ENCODE data around the gene GNB1.
A peak's percentile ranks its signal among the peaks of the same experiment; 100 is the strongest.

GNB1 gene

DNA sequence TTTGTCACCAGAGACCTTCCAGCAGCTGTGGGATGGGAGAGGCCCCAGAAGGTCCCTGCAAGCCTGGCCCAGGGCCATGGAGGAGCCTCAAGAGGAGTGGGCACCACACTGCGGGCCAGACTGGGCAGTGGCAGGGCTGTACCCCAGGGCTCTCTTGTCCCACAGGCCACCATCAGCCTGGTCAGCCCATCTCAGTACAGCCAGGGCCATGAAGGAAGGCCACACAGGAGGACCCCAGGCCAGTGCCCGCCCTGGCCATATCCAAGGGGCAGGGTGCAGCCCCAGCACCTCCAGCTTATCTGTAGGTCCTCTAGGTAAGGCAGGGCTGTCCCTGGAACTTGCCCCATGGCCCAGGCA lies 3.1 kb upstream of the GNB1 start:
- peaks cover 7% of the 10 kb centered on the region; the same call in 1 of the 2 replicates for H4K20me1 ChIP-seq (ENCODE audit: control insufficient read depth, insufficient read depth, low read depth, low read length)
- no peaks in the 10 kb centered on the region for H3K9me2 ChIP-seq (replicated peaks; ENCODE audit: control insufficient read depth, low read length)
- peaks cover 8% of the 10 kb centered on the region; the same call in 1 of the 2 replicates for H3K9me3 ChIP-seq (ENCODE audit: control insufficient read depth, insufficient read depth, low read length)
- no peak overlapping the region for H3K4me3 ChIP-seq (ENCODE audit: low read length)
- peaks cover 7% of the 10 kb centered on the region; the same call in 1 of the 2 replicates for H3F3A ChIP-seq (ENCODE audit: control insufficient read depth, insufficient read depth)
- peaks cover 57% of the 10 kb centered on the region for H3K4me1 ChIP-seq (ENCODE audit: control insufficient read depth, low read length)
- peaks cover 17% of the 10 kb centered on the region for H3K36me3 ChIP-seq (ENCODE audit: control insufficient read depth, low read length)
- H3K27ac ChIP-seq (ENCODE audit: low read depth, low read length) = no peak overlapping the region
- peaks cover 39% of the 10 kb centered on the region for H3K79me2 ChIP-seq (ENCODE audit: control insufficient read depth, low read length)
- H3K4me2 ChIP-seq (ENCODE audit: low read length) = peak overlapping the region; percentile 48; the same call in 1 of the 2 replicates
- H3K27me3 ChIP-seq (ENCODE audit: control insufficient read depth, low read length) = no peaks in the 10 kb centered on the region
- TF ChIP-seq, protein P1, sequence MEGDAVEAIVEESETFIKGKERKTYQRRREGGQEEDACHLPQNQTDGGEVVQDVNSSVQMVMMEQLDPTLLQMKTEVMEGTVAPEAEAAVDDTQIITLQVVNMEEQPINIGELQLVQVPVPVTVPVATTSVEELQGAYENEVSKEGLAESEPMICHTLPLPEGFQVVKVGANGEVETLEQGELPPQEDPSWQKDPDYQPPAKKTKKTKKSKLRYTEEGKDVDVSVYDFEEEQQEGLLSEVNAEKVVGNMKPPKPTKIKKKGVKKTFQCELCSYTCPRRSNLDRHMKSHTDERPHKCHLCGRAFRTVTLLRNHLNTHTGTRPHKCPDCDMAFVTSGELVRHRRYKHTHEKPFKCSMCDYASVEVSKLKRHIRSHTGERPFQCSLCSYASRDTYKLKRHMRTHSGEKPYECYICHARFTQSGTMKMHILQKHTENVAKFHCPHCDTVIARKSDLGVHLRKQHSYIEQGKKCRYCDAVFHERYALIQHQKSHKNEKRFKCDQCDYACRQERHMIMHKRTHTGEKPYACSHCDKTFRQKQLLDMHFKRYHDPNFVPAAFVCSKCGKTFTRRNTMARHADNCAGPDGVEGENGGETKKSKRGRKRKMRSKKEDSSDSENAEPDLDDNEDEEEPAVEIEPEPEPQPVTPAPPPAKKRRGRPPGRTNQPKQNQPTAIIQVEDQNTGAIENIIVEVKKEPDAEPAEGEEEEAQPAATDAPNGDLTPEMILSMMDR (IDR thresholded peaks at IDR 0.05; ENCODE audit: low read depth, low read length, poor library complexity, severe bottlenecking) = no peak
- TF ChIP-seq EZH2phosphoT487 (IDR thresholded peaks at IDR 0.05; ENCODE audit: borderline replicate concordance, low read length) = no peak

DNA sequence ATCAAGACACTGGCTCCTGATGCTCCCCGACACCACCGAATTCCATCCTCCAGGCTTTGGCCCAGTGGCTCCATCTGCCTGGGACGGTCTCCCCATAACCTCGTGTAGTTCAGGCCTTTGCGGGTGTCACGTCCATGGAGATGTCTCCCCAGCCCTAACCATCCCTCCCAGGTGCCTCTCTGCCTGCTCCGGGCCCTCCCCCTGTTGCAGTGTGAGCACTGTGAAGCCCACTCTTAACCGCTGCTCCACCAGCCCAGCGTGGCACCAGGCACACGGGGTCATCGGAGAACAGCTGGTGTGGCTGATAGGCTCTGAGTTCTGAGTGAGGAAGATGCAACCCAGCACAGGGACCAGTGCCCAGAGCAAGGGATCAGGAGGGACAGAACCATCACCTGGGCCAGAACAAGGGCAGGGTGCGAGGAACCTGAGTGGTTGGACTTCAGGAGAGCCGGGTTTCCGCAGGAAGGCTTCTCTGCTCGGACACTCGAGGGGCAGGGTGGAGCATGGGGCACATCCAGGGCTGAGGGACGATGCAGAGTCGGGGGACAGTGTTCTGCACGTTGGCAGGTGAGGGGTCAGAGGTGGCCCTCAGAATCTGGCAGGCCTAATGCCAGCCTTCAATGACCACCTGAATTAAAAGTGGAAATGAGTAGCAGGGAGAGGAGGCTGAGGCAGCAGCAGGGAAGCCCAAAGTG lies 2.6 kb upstream of the GNB1 start:
- H3F3A ChIP-seq (ENCODE audit: control insufficient read depth, insufficient read depth) = peaks cover 5% of the 10 kb centered on the region; the same call in 1 of the 2 replicates
- H3K27ac ChIP-seq (ENCODE audit: low read depth, low read length) = no peak overlapping the region
- peak overlapping the region; percentile 5; the same call in 1 of the 2 replicates for H3K4me2 ChIP-seq (ENCODE audit: low read length)

DNA sequence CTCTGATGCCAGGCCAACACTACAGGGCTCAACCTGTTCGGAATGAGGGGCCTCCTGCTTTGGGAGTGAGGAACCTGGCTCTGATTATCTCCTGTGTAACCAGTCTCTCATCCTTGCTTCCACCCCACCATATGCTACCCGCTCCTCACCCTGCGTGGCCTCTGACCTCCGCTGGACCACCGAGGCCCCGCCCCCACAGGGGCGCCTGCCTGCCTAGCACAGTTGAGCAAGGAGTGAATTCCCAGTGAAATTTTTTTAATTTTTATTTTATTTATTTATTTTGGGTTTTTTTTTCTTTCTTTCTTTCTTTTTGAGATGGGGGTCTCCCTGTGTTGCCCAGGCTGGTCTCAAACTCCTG lies 1.9 kb upstream of the GNB1 start:
- Histone ChIP-seq H3K4me3 (ENCODE audit: low read length) (peak overlapping the region; percentile 90), H3K4me2 (ENCODE audit: low read length) (peak overlapping the region; percentile 95), H3K27me3 (ENCODE audit: control insufficient read depth, low read length) (no peaks in the 10 kb centered on the region), H3K4me1 (ENCODE audit: control insufficient read depth, low read length) (peaks cover 67% of the 10 kb centered on the region), H4K20me1 (ENCODE audit: control insufficient read depth, insufficient read depth, low read depth, low read length) (peaks cover 19% of the 10 kb centered on the region), H3K27ac (ENCODE audit: low read depth, low read length) (no peak overlapping the region), H3K9me2 (replicated peaks; ENCODE audit: control insufficient read depth, low read length) (no peaks in the 10 kb centered on the region), H3F3A (ENCODE audit: control insufficient read depth, insufficient read depth) (no peaks in the 10 kb centered on the region), H3K79me2 (ENCODE audit: control insufficient read depth, low read length) (peaks cover 52% of the 10 kb centered on the region), H3K36me3 (ENCODE audit: control insufficient read depth, low read length) (peaks cover 30% of the 10 kb centered on the region), H3K9me3 (ENCODE audit: control insufficient read depth, insufficient read depth, low read length) (no peaks in the 10 kb centered on the region)
- TF ChIP-seq EZH2phosphoT487 (IDR thresholded peaks at IDR 0.05; ENCODE audit: borderline replicate concordance, low read length) = no peak
- TF ChIP-seq, protein P1 (IDR thresholded peaks at IDR 0.05; ENCODE audit: low read depth, low read length, poor library complexity, severe bottlenecking) = no peak

More for the DNA sequence above, 2.6 kb upstream of the GNB1 start:
- Histone ChIP-seq H4K20me1 (ENCODE audit: control insufficient read depth, insufficient read depth, low read depth, low read length) (peaks cover 12% of the 10 kb centered on the region), H3K9me3 (ENCODE audit: control insufficient read depth, insufficient read depth, low read length) (peaks cover 6% of the 10 kb centered on the region; the same call in 1 of the 2 replicates), H3K27me3 (ENCODE audit: control insufficient read depth, low read length) (no peaks in the 10 kb centered on the region), H3K4me3 (ENCODE audit: low read length) (no peak overlapping the region), H3K9me2 (replicated peaks; ENCODE audit: control insufficient read depth, low read length) (no peaks in the 10 kb centered on the region), H3K79me2 (ENCODE audit: control insufficient read depth, low read length) (peaks cover 45% of the 10 kb centered on the region), H3K4me1 (ENCODE audit: control insufficient read depth, low read length) (peaks cover 63% of the 10 kb centered on the region), H3K36me3 (ENCODE audit: control insufficient read depth, low read length) (peaks cover 23% of the 10 kb centered on the region)
- TF ChIP-seq, protein P1 (IDR thresholded peaks at IDR 0.05; ENCODE audit: low read depth, low read length, poor library complexity, severe bottlenecking) = no peak
- TF ChIP-seq EZH2phosphoT487 (IDR thresholded peaks at IDR 0.05; ENCODE audit: borderline replicate concordance, low read length) = no peak

Measured in DOHH2 (cell line).